IPS-20b (cell line): ENCODE measurements around the gene CD300LF.

Experiments
- H3K27ac ChIP-seq: one replicate; pipeline ENCODE4 v1.5.1; 2013; ENCODE audit warnings: low read length
- H3K27me3 ChIP-seq: 2 replicates; pipeline ENCODE4 v1.6.1; 2013; ENCODE audit warnings: mild to moderate bottlenecking, low read length, inconsistent platforms; ENCODE audit not compliant: insufficient read depth
- H3K36me3 ChIP-seq: 2 replicates; pipeline ENCODE4 v1.6.1; 2013; ENCODE audit warnings: low read depth, mild to moderate bottlenecking, inconsistent platforms, low read length, moderate library complexity; ENCODE audit not compliant: insufficient read depth
- H3K4me1 ChIP-seq: 2 replicates; pipeline ENCODE4 v1.6.1; 2013; ENCODE audit warnings: mild to moderate bottlenecking, control low read depth, inconsistent platforms, low read length, moderate library complexity; ENCODE audit not compliant: insufficient read depth
- H3K4me3 ChIP-seq: 2 replicates; pipeline ENCODE4 v1.5.1; 2013; ENCODE audit warnings: mild to moderate bottlenecking, low read length, inconsistent platforms
- H3K9ac ChIP-seq: 2 replicates; pipeline ENCODE4 v1.6.1; 2013; ENCODE audit warnings: low read depth, mild to moderate bottlenecking, inconsistent platforms, low read length, moderate library complexity
- H3K9me3 ChIP-seq: 2 replicates; pipeline ENCODE4 v1.6.1; 2013; ENCODE audit warnings: mild to moderate bottlenecking, low read depth, low read length, inconsistent platforms; ENCODE audit not compliant: insufficient read depth

The CD300LF gene

GRCh38 chr17:74702116-74702871 is 10.4 kb downstream of the CD300LF start:
- H3K4me3 ChIP-seq: no peak overlapping the region

DNA sequence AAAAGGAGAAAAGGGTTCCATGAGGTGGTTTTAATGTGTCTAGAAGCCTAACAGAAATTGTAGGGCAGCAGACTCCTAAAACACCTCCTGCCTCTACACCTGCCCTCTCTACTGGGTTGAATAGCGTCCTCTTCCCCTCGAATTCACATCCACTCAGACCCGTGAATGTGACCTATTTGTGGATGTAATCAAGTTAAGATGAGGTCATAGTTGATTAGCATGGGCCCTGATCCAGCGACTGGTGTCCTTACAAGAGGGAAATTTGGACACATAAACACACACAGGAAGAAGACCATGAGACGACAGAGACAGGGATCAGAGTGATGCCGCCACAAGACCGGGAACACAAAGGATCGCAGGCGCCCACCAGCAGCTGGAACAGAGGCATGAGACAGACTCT is 13.5 kb downstream of the CD300LF start:
- Histone ChIP-seq H3K9ac (no peak overlapping the region), H3K4me3 (no peak overlapping the region), H3K4me1 (no peaks in the 10 kb centered on the region), H3K27me3 (peaks cover 14% of the 10 kb centered on the region; the same call in 1 of the 2 replicates), H3K36me3 (no peaks in the 10 kb centered on the region), H3K27ac (no peak overlapping the region), H3K9me3 (no peaks in the 10 kb centered on the region)

More at GRCh38 chr17:74702116-74702871, 10.4 kb downstream of the CD300LF start:
- H3K9me3 ChIP-seq: no peaks in the 10 kb centered on the region
- no peak overlapping the region for H3K9ac ChIP-seq
- peaks cover 9% of the 10 kb centered on the region; the same call in 1 of the 2 replicates for H3K27me3 ChIP-seq
- H3K4me1 ChIP-seq: no peaks in the 10 kb centered on the region
- no peaks in the 10 kb centered on the region for H3K36me3 ChIP-seq
- H3K27ac ChIP-seq: no peak overlapping the region

- Histone ChIP-seq H3K27me3 (peaks cover 14% of the 10 kb centered on the region; the same call in 1 of the 2 replicates), H3K9me3 (no peaks in the 10 kb centered on the region), H3K27ac (no peak overlapping the region), H3K9ac (no peak overlapping the region), H3K36me3 (no peaks in the 10 kb centered on the region), H3K4me1 (no peaks in the 10 kb centered on the region), H3K4me3 (no peak overlapping the region)
These were observed 14.7 kb downstream of the CD300LF start for GRCh38 chr17:74698069-74698468.

DNA sequence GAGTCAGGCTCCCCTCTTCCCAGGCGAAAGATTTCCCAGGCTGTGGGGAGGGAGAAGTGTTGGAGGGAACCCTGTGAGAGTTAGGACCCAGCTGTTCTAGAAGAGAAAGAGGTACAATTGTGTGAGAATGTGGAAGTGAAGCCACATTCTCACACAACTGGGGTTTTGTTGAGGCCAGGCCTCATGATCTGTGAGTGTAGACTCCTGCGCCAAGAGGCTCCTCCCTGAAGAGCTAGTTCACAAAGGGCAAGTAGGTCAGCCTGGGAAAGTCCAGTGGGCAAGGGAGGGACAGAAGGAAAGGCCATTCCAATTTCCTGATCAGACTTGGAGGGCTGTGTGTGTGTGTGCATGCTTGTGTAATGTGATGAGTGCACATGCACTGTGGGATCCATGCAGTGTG is 15.2 kb downstream of the CD300LF start:
- Histone ChIP-seq H3K4me1 (no peaks in the 10 kb centered on the region), H3K36me3 (no peaks in the 10 kb centered on the region), H3K9ac (no peak overlapping the region), H3K27me3 (peaks cover 10% of the 10 kb centered on the region; the same call in 1 of the 2 replicates), H3K27ac (no peak overlapping the region), H3K4me3 (no peak overlapping the region), H3K9me3 (no peaks in the 10 kb centered on the region)

DNA sequence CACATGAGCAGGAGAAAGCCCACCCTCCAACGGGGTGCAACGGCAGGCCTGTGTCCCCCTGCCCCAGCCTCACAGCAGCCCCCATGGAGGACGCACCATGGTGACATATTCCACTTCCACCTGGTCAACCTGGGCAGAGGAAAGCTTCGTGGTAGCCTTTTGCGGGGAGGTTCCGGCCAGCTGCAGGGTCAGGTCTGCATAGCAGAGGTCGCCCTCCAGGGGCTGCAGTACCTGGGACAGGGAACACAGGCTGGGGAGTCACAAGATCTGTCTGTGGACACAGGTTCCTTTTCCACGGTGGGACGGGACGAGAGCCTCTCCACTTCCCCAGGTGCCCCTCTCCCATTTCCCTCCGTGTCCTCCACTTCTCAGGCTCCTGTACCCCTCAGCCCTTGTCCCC is 17.1 kb downstream of the CD300LF start:
- no peak overlapping the region for H3K4me3 ChIP-seq
- H3K36me3 ChIP-seq: no peaks in the 10 kb centered on the region
- H3K27ac ChIP-seq: no peak overlapping the region
- no peak overlapping the region for H3K9ac ChIP-seq
- no peaks in the 10 kb centered on the region for H3K9me3 ChIP-seq
- no peaks in the 10 kb centered on the region for H3K4me1 ChIP-seq
- H3K27me3 ChIP-seq: peaks cover 5% of the 10 kb centered on the region; the same call in 1 of the 2 replicates

- no peak overlapping the region for H3K27ac ChIP-seq
These were observed 18.6 kb downstream of the CD300LF start for GRCh38 chr17:74694081-74694480.

GRCh38 chr17:74691151-74691550 is 21.6 kb downstream of the CD300LF start:
- no peak overlapping the region for H3K9ac ChIP-seq
- no peaks in the 10 kb centered on the region for H3K4me1 ChIP-seq
- H3K4me3 ChIP-seq: no peak overlapping the region
- no peaks in the 10 kb centered on the region for H3K36me3 ChIP-seq
- no peaks in the 10 kb centered on the region for H3K9me3 ChIP-seq
- H3K27me3 ChIP-seq: peaks cover 5% of the 10 kb centered on the region; the same call in 1 of the 2 replicates
- no peak overlapping the region for H3K27ac ChIP-seq

More at GRCh38 chr17:74694081-74694480, 18.6 kb downstream of the CD300LF start:
- peaks cover 5% of the 10 kb centered on the region; the same call in 1 of the 2 replicates for H3K27me3 ChIP-seq
- no peak overlapping the region for H3K9ac ChIP-seq
- H3K4me1 ChIP-seq: no peaks in the 10 kb centered on the region
- H3K9me3 ChIP-seq: no peaks in the 10 kb centered on the region
- H3K4me3 ChIP-seq: no peak overlapping the region
- H3K36me3 ChIP-seq: no peaks in the 10 kb centered on the region

- no peaks in the 10 kb centered on the region for H3K4me1 ChIP-seq
- no peaks in the 10 kb centered on the region for H3K36me3 ChIP-seq
- H3K4me3 ChIP-seq: no peak overlapping the region
- H3K27ac ChIP-seq: no peak overlapping the region
- H3K27me3 ChIP-seq: peaks cover 4% of the 10 kb centered on the region; the same call in 1 of the 2 replicates
- no peaks in the 10 kb centered on the region for H3K9me3 ChIP-seq
- H3K9ac ChIP-seq: no peak overlapping the region
These were observed 22.3 kb downstream of the CD300LF start for GRCh38 chr17:74690409-74690825.

DNA sequence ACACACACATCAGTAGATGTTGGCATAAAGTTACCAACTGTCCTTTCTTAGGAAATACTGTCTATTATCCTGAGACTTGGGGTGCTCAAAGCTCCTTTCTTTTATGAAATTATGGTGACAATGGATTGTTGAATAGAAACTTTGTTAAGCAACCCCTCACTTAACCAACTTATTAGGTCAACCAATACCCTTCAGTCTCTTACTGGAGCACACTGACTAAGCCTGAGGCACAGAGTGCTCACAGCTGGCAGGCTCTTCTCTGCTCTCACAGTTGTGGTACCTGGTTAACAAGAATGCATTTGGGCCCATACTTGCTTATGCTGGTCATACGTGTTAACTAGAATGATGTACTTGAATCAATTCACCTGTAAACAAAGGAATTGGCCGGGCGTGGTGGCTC is 24.8 kb downstream of the CD300LF start:
- Histone ChIP-seq H3K27ac (no peak overlapping the region), H3K4me1 (no peaks in the 10 kb centered on the region), H3K9me3 (no peaks in the 10 kb centered on the region), H3K27me3 (no peaks in the 10 kb centered on the region), H3K9ac (no peak overlapping the region), H3K36me3 (no peaks in the 10 kb centered on the region), H3K4me3 (no peak overlapping the region)

GRCh38 chr17:74686761-74687160 is 26.0 kb downstream of the CD300LF start:
- H3K9ac ChIP-seq: no peak overlapping the region
- H3K4me3 ChIP-seq: no peak overlapping the region
- no peaks in the 10 kb centered on the region for H3K36me3 ChIP-seq
- H3K27ac ChIP-seq: no peak overlapping the region
- H3K27me3 ChIP-seq: peaks cover 2% of the 10 kb centered on the region; the same call in 1 of the 2 replicates
- no peaks in the 10 kb centered on the region for H3K4me1 ChIP-seq
- no peaks in the 10 kb centered on the region for H3K9me3 ChIP-seq

DNA sequence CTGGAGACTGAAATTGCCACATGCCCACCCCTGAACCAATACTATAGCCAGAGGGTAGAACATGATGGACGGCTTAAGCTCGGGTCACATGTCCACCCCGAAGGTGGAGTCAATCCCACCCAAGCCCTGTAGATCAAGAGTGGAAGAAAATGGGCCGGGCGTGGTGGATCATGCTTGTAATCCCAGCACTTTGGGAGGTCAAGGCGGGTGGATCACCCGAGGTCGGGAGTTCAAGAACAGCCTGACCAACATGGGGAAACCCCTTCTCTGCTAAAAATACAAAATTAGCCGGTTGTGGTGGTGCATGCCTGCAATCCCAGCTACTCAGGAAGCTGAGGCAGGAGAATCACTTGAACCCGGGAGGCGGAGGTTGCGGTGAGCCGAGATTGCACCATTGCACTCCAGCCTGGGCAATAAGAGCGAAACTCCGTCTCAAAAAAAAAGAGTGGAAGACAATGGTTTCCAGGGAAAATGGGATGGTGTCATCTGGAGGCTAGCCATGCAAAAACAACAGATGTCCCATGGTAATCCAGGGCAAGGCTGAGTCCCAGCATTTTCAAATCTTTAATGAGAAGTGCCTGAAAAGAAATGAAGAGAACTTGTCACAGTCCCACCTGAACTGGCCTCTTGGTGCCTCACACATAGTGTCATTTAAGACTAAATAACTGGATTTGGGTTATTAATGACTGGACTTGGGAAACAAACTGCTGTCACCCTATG is 30.1 kb downstream of the CD300LF start:
- no peak overlapping the region for H3K27ac ChIP-seq
- no peaks in the 10 kb centered on the region for H3K36me3 ChIP-seq
- H3K9ac ChIP-seq: no peak overlapping the region
- H3K9me3 ChIP-seq: no peaks in the 10 kb centered on the region
- peaks cover 10% of the 10 kb centered on the region; the same call in 1 of the 2 replicates for H3K27me3 ChIP-seq
- H3K4me3 ChIP-seq: no peak overlapping the region
- peaks cover 8% of the 10 kb centered on the region; the same call in 1 of the 2 replicates for H3K4me1 ChIP-seq
